PC-9 (cell line): ENCODE data around the gene KRT36. TPM values are rescaled to one million over a fixed set of nuclear protein-coding genes. Genes with fewer than 3 reads are reported as not detected.

ENCODE experiments used
- BruUV-seq: library from RNA; stranded (reverse); fragments of 400-500 nt; replicated peaks from 2 replicates; lab custom pipeline; 2021; lab: Mats Ljungman, UMichigan
- CTCF ChIA-PET: fragments of 300-600 bp; sonication (Branson Sonifier 250); formaldehyde crosslinking; loops from one replicate; lab custom pipeline; 2022; ENCODE audit warnings: antibody characterized with exemption; lab: Charles Lee
- POLR2A ChIA-PET: fragments of 300-600 bp; sonication (Branson Sonifier 250); formaldehyde crosslinking; loops from one replicate; lab custom pipeline; 2022; ENCODE audit warnings: antibody characterized with exemption; ENCODE audit not compliant: unreplicated experiment; lab: Charles Lee
- DNase-seq, 2 experiments: peaks; one replicate each; pipeline versions ENCODE4 v3.0.0 to v3.0.0-alpha.2; 2015 to 2022; ENCODE audit warnings: mixed read lengths in 1 of 2
- H2AFZ ChIP-seq: fragments of 200-600 bp; sonication (generic); 2 replicates; pipeline ENCODE4 v1.8.1; 2017; ENCODE audit warnings: antibody characterized with exemption
- H3F3A ChIP-seq: fragments of 200-600 bp; sonication (generic); 2 replicates; pipeline ENCODE4 v1.8.1; 2017; ENCODE audit warnings: antibody characterized with exemption, mild to moderate bottlenecking, low read depth; ENCODE audit not compliant: insufficient read depth
- H3K27ac ChIP-seq: fragments of 200-600 bp; sonication (generic); 2 replicates; pipeline ENCODE4 v1.6.1; 2016; ENCODE audit warnings: mixed run types
- H3K27me3 ChIP-seq: fragments of 200-600 bp; sonication (generic); 2 replicates; pipeline ENCODE4 v1.6.1; 2016; ENCODE audit warnings: low read depth, mixed run types; ENCODE audit not compliant: insufficient read depth
- H3K36me3 ChIP-seq: fragments of 200-600 bp; sonication (generic); 2 replicates; pipeline ENCODE4 v1.6.1; 2016; ENCODE audit warnings: low read depth, mixed run types
- H3K4me1 ChIP-seq: fragments of 200-600 bp; sonication (generic); replicated peaks from 2 replicates; pipeline ENCODE4 v1.6.1; 2016; ENCODE audit warnings: mixed run types; ENCODE audit not compliant: insufficient read depth
- H3K4me2 ChIP-seq: fragments of 200-600 bp; sonication (generic); 2 replicates; pipeline ENCODE4 v1.6.1; 2017; ENCODE audit warnings: mixed run types
- H3K4me3 ChIP-seq: fragments of 200-600 bp; sonication (generic); 2 replicates; pipeline ENCODE4 v1.6.1; 2016; ENCODE audit warnings: mixed run types
- H3K79me2 ChIP-seq: fragments of 200-600 bp; sonication (generic); 2 replicates; pipeline ENCODE4 v1.6.1; 2017; ENCODE audit warnings: low read depth, mixed run types
- H3K9me2 ChIP-seq: fragments of 200-600 bp; sonication (generic); 2 replicates; pipeline ENCODE4 v1.8.1; 2017; ENCODE audit warnings: mild to moderate bottlenecking; ENCODE audit not compliant: insufficient read depth
- H3K9me3 ChIP-seq: fragments of 200-600 bp; sonication (generic); 2 replicates; pipeline ENCODE4 v1.8.1; 2016; ENCODE audit warnings: low read depth; ENCODE audit not compliant: insufficient read depth
- H4K20me1 ChIP-seq: fragments of 200-600 bp; sonication (generic); 2 replicates; pipeline ENCODE4 v1.8.1; 2017; ENCODE audit not compliant: insufficient read depth
- CTCF ChIP-seq: fragments of 200-600 bp; sonication (generic); conservative IDR thresholded peaks from 2 replicates; pipeline ENCODE4 v1.6.1; 2017; ENCODE audit warnings: mixed run types, antibody characterized with exemption, mild to moderate bottlenecking, moderate library complexity
- EZH2 ChIP-seq: fragments of 200-600 bp; sonication (generic); IDR thresholded peaks from 2 replicates; pipeline ENCODE4 v1.8.0; 2017; ENCODE audit warnings: antibody characterized with exemption, low read depth
- intact Hi-C: fragments of 100-400 bp; cut with micrococcal nuclease; formaldehyde crosslinking; loops from one replicate; pipeline ENCODE4 v1.10.0; 2022; ENCODE audit not compliant: unreplicated experiment
- total RNA-seq: library from RNA; stranded (reverse); gene quantifications from 2 replicates; pipeline ENCODE4 v1.2.3, GENCODE V29; 2021

KRT36 gene
- total RNA-seq, 1 experiment from 2014 or later: not detected

- no peak for DNase-seq
- ChIA-PET CTCF (no interaction called here), POLR2A (no interaction called here)
- H3K27ac ChIP-seq: no peak overlapping the region
- no peaks in the 10 kb centered on the region for H3K36me3 ChIP-seq
- H2AFZ ChIP-seq: no peak overlapping the region
- intact Hi-C loops: no loop called here
- no peaks in the 10 kb centered on the region for H3K9me3 ChIP-seq
- H4K20me1 ChIP-seq: no peaks in the 10 kb centered on the region
- H3K79me2 ChIP-seq: no peaks in the 10 kb centered on the region
- H3F3A ChIP-seq: no peaks in the 10 kb centered on the region
- H3K9me2 ChIP-seq: no peaks in the 10 kb centered on the region
- BruUV-seq: no TSS peak
- no peaks in the 10 kb centered on the region for H3K27me3 ChIP-seq
- TF ChIP-seq EZH2 (no peak), CTCF (no peak)
- H3K4me1 ChIP-seq: no peaks in the 10 kb centered on the region
- H3K4me3 ChIP-seq: no peak overlapping the region
- no peak overlapping the region for H3K4me2 ChIP-seq
Observed at GRCh38 chr17:41484920-41485904, 4.5 kb downstream of the KRT36 start.

GRCh38 chr17:41483991-41484826 is 5.5 kb downstream of the KRT36 start:
- DNase-seq: no peak
- Histone ChIP-seq H3K36me3 (no peaks in the 10 kb centered on the region), H3K9me3 (no peaks in the 10 kb centered on the region), H3K9me2 (no peaks in the 10 kb centered on the region), H3K27me3 (no peaks in the 10 kb centered on the region), H3K4me2 (no peak overlapping the region), H4K20me1 (no peaks in the 10 kb centered on the region), H3K4me3 (no peak overlapping the region), H3K27ac (no peak overlapping the region), H3F3A (no peaks in the 10 kb centered on the region), H3K79me2 (no peaks in the 10 kb centered on the region), H2AFZ (no peak overlapping the region), H3K4me1 (no peaks in the 10 kb centered on the region)
- ChIA-PET CTCF (no interaction called here), POLR2A (interaction anchor here (0.7 kb wide), 1 partner anchor 44 kb away, joined by 9 read pairs; no protein-coding TSS in a partner anchor)
- intact Hi-C loops: no loop called here
- no TSS peak for BruUV-seq
- TF ChIP-seq CTCF (no peak), EZH2 (no peak)

GRCh38 chr17:41483531-41483930 is 6.2 kb downstream of the KRT36 start:
- BruUV-seq: no TSS peak
- Histone ChIP-seq H3K9me3 (no peaks in the 10 kb centered on the region), H3F3A (no peaks in the 10 kb centered on the region), H3K9me2 (no peaks in the 10 kb centered on the region), H3K79me2 (no peaks in the 10 kb centered on the region), H3K27me3 (no peaks in the 10 kb centered on the region), H3K4me3 (no peak overlapping the region), H3K4me2 (no peak overlapping the region), H3K36me3 (no peaks in the 10 kb centered on the region), H3K4me1 (no peaks in the 10 kb centered on the region), H2AFZ (no peak overlapping the region), H4K20me1 (no peaks in the 10 kb centered on the region), H3K27ac (no peak overlapping the region)
- TF ChIP-seq CTCF (no peak), EZH2 (no peak)
- no peak for DNase-seq
- ChIA-PET CTCF (no interaction called here), POLR2A (interaction anchor here (0.6 kb wide), 1 partner anchor 66 kb away, joined by 4 read pairs; no protein-coding TSS in a partner anchor)
- intact Hi-C loops: no loop called here
